ENCODE data around the gene RAB7B.

DNA sequence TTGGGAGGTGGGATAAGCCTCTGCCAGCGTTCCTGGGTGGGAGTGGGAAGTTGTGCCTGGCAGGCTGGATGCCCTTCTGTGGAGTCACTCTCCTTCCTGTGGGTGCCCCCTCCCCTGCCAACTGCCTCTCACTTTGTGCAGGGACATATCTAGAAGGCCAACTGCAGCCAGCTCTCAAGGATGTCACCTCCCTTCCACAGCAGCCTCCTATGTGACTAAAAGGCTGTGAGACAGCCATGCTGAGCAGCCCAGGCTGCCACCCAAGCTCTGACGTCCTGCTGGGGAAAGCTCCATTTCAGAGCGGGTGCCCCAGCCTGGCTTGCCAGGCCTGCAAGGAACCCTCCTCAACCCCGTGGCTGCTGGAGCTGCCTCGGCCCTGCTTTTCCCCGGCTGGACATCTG lies 40.4 kb downstream of the RAB7B start:
- no peak for TF ChIP-seq CTCF (IDR thresholded peaks at IDR 0.05)
- no peak for TF ChIP-seq POLR2AphosphoS5 (IDR thresholded peaks at IDR 0.05)
